Measurements from ENCODE around the gene POU2F3. TPM values are rescaled to one million over a fixed set of nuclear protein-coding genes. Genes with fewer than 3 reads are reported as not detected.

The POU2F3 gene
- total RNA-seq, 4 donors from 2014 or later: not detected

GRCh38 chr11:120241277-120241676, 1.3 kb downstream of the POU2F3 start:
- H3K9me3 ChIP-seq: no peaks in the 10 kb centered on the region
- H3K4me3 ChIP-seq: no peak overlapping the region
- H3K27me3 ChIP-seq: peaks cover 23 to 51% (median 24%) of the 10 kb centered on the region in 3 donors
- DNase-seq (no peak), ATAC-seq (no peak)
- intact Hi-C loops (cut with DNase I; ENCODE audit: low total_unique reads): no loop called here
- no peak for TF ChIP-seq CTCF (IDR thresholded peaks at IDR 0.05 in 4 of 5, conservative IDR thresholded peaks at IDR 0.05 in 1 of 5)
- TF ChIP-seq POLR2A (IDR thresholded peaks at IDR 0.05): no peak
- no peak overlapping the region for H3K27ac ChIP-seq
- H3K36me3 ChIP-seq: no peaks in the 10 kb centered on the region
- in situ Hi-C loops (cut with MboI; ENCODE audit: low sequenced_read_pairs in 4 of 4): no loop called here
- peaks cover 0 to 3% of the 10 kb centered on the region in 2 donors for H3K4me1 ChIP-seq

GRCh38 chr11:120243221-120243620, 3.3 kb downstream of the POU2F3 start:
- ATAC-seq: no peak
- H3K36me3 ChIP-seq: no peaks in the 10 kb centered on the region
- intact Hi-C loops (cut with DNase I; ENCODE audit: low total_unique reads): no loop called here
- H3K9me3 ChIP-seq: no peaks in the 10 kb centered on the region
- no peak for DNase-seq
- in situ Hi-C loops (cut with MboI; ENCODE audit: low sequenced_read_pairs in 4 of 4): no loop called here
- H3K27me3 ChIP-seq: peaks cover 23 to 51% (median 24%) of the 10 kb centered on the region in 3 donors
- TF ChIP-seq CTCF (IDR thresholded peaks at IDR 0.05 in 4 of 5, conservative IDR thresholded peaks at IDR 0.05 in 1 of 5) (no peak), POLR2A (IDR thresholded peaks at IDR 0.05) (no peak)
- no peak overlapping the region for H3K4me3 ChIP-seq
- peaks cover 0 to 3% of the 10 kb centered on the region in 2 donors for H3K4me1 ChIP-seq
- H3K27ac ChIP-seq: no peak overlapping the region

GRCh38 chr11:120244476-120245365, 4.8 kb downstream of the POU2F3 start:
- H3K27ac ChIP-seq: no peak overlapping the region
- intact Hi-C loops (cut with DNase I; ENCODE audit: low total_unique reads): no loop called here
- peaks cover 17 to 46% (median 21%) of the 10 kb centered on the region in 3 donors for H3K27me3 ChIP-seq
- ATAC-seq (no peak), DNase-seq (no peak)
- TF ChIP-seq POLR2A (IDR thresholded peaks at IDR 0.05): no peak
- TF ChIP-seq CTCF (IDR thresholded peaks at IDR 0.05 in 4 of 5, conservative IDR thresholded peaks at IDR 0.05 in 1 of 5): no peak
- no peaks in the 10 kb centered on the region for H3K36me3 ChIP-seq
- peaks cover 0 to 3% of the 10 kb centered on the region in 2 donors for H3K4me1 ChIP-seq
- no peak overlapping the region for H3K4me3 ChIP-seq
- in situ Hi-C loops (cut with MboI; ENCODE audit: low sequenced_read_pairs in 4 of 4): no loop called here
- H3K9me3 ChIP-seq: no peaks in the 10 kb centered on the region

- Histone ChIP-seq H3K9me3 (no peaks in the 10 kb centered on the region), H3K27me3 (peaks cover 11 to 39% (median 15%) of the 10 kb centered on the region in 3 donors), H3K27ac (no peak overlapping the region), H3K4me1 (no peaks in the 10 kb centered on the region), H3K4me3 (no peak overlapping the region), H3K36me3 (no peaks in the 10 kb centered on the region)
- no peak for DNase-seq
- ATAC-seq: no peak
- intact Hi-C loops (cut with DNase I; ENCODE audit: low total_unique reads): no loop called here
- in situ Hi-C loops (cut with MboI; ENCODE audit: low sequenced_read_pairs in 4 of 4): no loop called here
- TF ChIP-seq POLR2A (IDR thresholded peaks at IDR 0.05) (no peak), CTCF (IDR thresholded peaks at IDR 0.05 in 4 of 5, conservative IDR thresholded peaks at IDR 0.05 in 1 of 5) (no peak)
Observed at GRCh38 chr11:120245434-120245833, 5.5 kb downstream of the POU2F3 start.

All from gastrocnemius medialis (tissue), 4 donors.